ENCODE measurements around the gene DIS3L2. TPM values are rescaled to one million over a fixed set of nuclear protein-coding genes. Genes with fewer than 3 reads are reported as not detected.

Gene DIS3L2
- total RNA-seq, 2 experiments from 2014 or later = 20.2 to 20.6 TPM

GRCh38 chr2:232306741-232307305 is 345.3 kb downstream of the DIS3L2 start:
- intact Hi-C loops (cut with micrococcal nuclease; ENCODE audit: unreplicated experiment) = no loop called here
- H3K36me3 ChIP-seq (ENCODE audit: insufficient read depth, low read length) = no peaks in the 10 kb centered on the region; the same call in 1 of the 2 replicates
- no peaks in the 10 kb centered on the region for H3K4me1 ChIP-seq (ENCODE audit: insufficient read depth, low read length, poor library complexity, severe bottlenecking)
- TF ChIP-seq CTCF (conservative IDR thresholded peaks at IDR 0.05; ENCODE audit: low read length) = no peak
- no peak for DNase-seq (ENCODE audit: low spot score)
- no peak overlapping the region for H3K4me3 ChIP-seq (ENCODE audit: low read depth, low read length, poor library complexity, severe bottlenecking)
- no peak overlapping the region for H2AFZ ChIP-seq (ENCODE audit: low read length)
- ChIA-PET CTCF (ENCODE audit: unreplicated experiment) (interaction anchor here (0.9 kb wide), 1 partner anchor 95 kb away, joined by 3 read pairs; no protein-coding TSS in a partner anchor), POLR2A (interaction anchor here (0.7 to 1.3 kb wide), 2 partner anchors 8 to 55 kb away, joined by 3 read pairs; no protein-coding TSS in a partner anchor)
- no peaks in the 10 kb centered on the region for H3K79me2 ChIP-seq (ENCODE audit: insufficient read depth, low read depth, low read length)
- H3K4me2 ChIP-seq (ENCODE audit: low read length) = no peak overlapping the region
- no peak overlapping the region for H3K27ac ChIP-seq (ENCODE audit: low read depth, low read length, poor library complexity, severe bottlenecking)
- H3K9me2 ChIP-seq (ENCODE audit: insufficient read depth, low read length) = no peaks in the 10 kb centered on the region
- no peaks in the 10 kb centered on the region for H4K20me1 ChIP-seq (ENCODE audit: insufficient read depth, low read length)
- BruUV-seq (replicated peaks) = no TSS peak
- H3K9me3 ChIP-seq (ENCODE audit: low read length) = no peaks in the 10 kb centered on the region

- TF ChIP-seq EZH2phosphoT487 (IDR thresholded peaks at IDR 0.05; ENCODE audit: borderline replicate concordance, low read depth, low read length) = no peak
- no peak for TF ChIP-seq CTCF (conservative IDR thresholded peaks at IDR 0.05; ENCODE audit: low read length)
These were observed 346.3 kb downstream of the DIS3L2 start for GRCh38 chr2:232307854-232308253.

GRCh38 chr2:232308986-232309385 is 347.5 kb downstream of the DIS3L2 start:
- Histone ChIP-seq H3K9me2 (ENCODE audit: insufficient read depth, low read length) (no peaks in the 10 kb centered on the region), H3K79me2 (ENCODE audit: insufficient read depth, low read depth, low read length) (no peaks in the 10 kb centered on the region), H4K20me1 (ENCODE audit: insufficient read depth, low read length) (no peaks in the 10 kb centered on the region), H3K4me3 (ENCODE audit: low read depth, low read length, poor library complexity, severe bottlenecking) (no peak overlapping the region), H3K27ac (ENCODE audit: low read depth, low read length, poor library complexity, severe bottlenecking) (no peak overlapping the region), H3K9me3 (ENCODE audit: low read length) (peaks cover 16% of the 10 kb centered on the region; the same call in 1 of the 2 replicates), H3K36me3 (ENCODE audit: insufficient read depth, low read length) (no peaks in the 10 kb centered on the region; the same call in 1 of the 2 replicates), H2AFZ (ENCODE audit: low read length) (no peak overlapping the region), H3K4me1 (ENCODE audit: insufficient read depth, low read length, poor library complexity, severe bottlenecking) (no peaks in the 10 kb centered on the region), H3K4me2 (ENCODE audit: low read length) (no peak overlapping the region)
- TF ChIP-seq CTCF (conservative IDR thresholded peaks at IDR 0.05; ENCODE audit: low read length) (no peak), EZH2phosphoT487 (IDR thresholded peaks at IDR 0.05; ENCODE audit: borderline replicate concordance, low read depth, low read length) (no peak)
- CTCF ChIA-PET (ENCODE audit: unreplicated experiment) = no interaction called here
- intact Hi-C loops (cut with micrococcal nuclease; ENCODE audit: unreplicated experiment) = no loop called here
- POLR2A ChIA-PET = interaction anchor here (0.6 kb wide), 1 partner anchor 170 kb away, joined by 3 read pairs; no protein-coding TSS in a partner anchor
- BruUV-seq (replicated peaks) = no TSS peak
- no peak for DNase-seq (ENCODE audit: low spot score)

More at GRCh38 chr2:232307854-232308253, 346.3 kb downstream of the DIS3L2 start:
- Histone ChIP-seq H3K4me2 (ENCODE audit: low read length) (no peak overlapping the region), H4K20me1 (ENCODE audit: insufficient read depth, low read length) (no peaks in the 10 kb centered on the region), H3K4me3 (ENCODE audit: low read depth, low read length, poor library complexity, severe bottlenecking) (no peak overlapping the region), H3K9me2 (ENCODE audit: insufficient read depth, low read length) (no peaks in the 10 kb centered on the region), H3K36me3 (ENCODE audit: insufficient read depth, low read length) (no peaks in the 10 kb centered on the region; the same call in 1 of the 2 replicates), H3K4me1 (ENCODE audit: insufficient read depth, low read length, poor library complexity, severe bottlenecking) (no peaks in the 10 kb centered on the region), H2AFZ (ENCODE audit: low read length) (no peak overlapping the region), H3K9me3 (ENCODE audit: low read length) (peaks cover 10% of the 10 kb centered on the region; the same call in 1 of the 2 replicates), H3K79me2 (ENCODE audit: insufficient read depth, low read depth, low read length) (no peaks in the 10 kb centered on the region), H3K27ac (ENCODE audit: low read depth, low read length, poor library complexity, severe bottlenecking) (no peak overlapping the region)
- intact Hi-C loops (cut with micrococcal nuclease; ENCODE audit: unreplicated experiment) = no loop called here
- BruUV-seq (replicated peaks) = no TSS peak
- no peak for DNase-seq (ENCODE audit: low spot score)
- CTCF ChIA-PET (ENCODE audit: unreplicated experiment) = interaction anchor here (0.9 kb wide), 1 partner anchor 96 kb away, joined by 3 read pairs; no protein-coding TSS in a partner anchor
- POLR2A ChIA-PET = interaction anchor here (0.6 to 1.3 kb wide), 3 partner anchors 9 to 230 kb away, joined by 3 to 5 read pairs (median 3); no protein-coding TSS in a partner anchor

All from OCI-LY7 (cell line).